22Rv1 (cell line): ENCODE results near the gene RUBCNL.

Experiments
- ZFX ChIP-seq: fragments of 450-650 bp; IDR thresholded peaks from 2 replicates; pipeline ENCODE4 v1.6.1; 2017; ENCODE audit warnings: antibody characterized with exemption, borderline replicate concordance
- TF ChIP-seq, protein P1 (sequence below): fragments of 450-650 bp; IDR thresholded peaks from 2 replicates; pipeline ENCODE4 v1.5.1; 2017; ENCODE audit warnings: mild to moderate bottlenecking

GRCh38 chr13:46382224-46382623, 4.8 kb downstream of the RUBCNL start:
- TF ChIP-seq, protein P1, sequence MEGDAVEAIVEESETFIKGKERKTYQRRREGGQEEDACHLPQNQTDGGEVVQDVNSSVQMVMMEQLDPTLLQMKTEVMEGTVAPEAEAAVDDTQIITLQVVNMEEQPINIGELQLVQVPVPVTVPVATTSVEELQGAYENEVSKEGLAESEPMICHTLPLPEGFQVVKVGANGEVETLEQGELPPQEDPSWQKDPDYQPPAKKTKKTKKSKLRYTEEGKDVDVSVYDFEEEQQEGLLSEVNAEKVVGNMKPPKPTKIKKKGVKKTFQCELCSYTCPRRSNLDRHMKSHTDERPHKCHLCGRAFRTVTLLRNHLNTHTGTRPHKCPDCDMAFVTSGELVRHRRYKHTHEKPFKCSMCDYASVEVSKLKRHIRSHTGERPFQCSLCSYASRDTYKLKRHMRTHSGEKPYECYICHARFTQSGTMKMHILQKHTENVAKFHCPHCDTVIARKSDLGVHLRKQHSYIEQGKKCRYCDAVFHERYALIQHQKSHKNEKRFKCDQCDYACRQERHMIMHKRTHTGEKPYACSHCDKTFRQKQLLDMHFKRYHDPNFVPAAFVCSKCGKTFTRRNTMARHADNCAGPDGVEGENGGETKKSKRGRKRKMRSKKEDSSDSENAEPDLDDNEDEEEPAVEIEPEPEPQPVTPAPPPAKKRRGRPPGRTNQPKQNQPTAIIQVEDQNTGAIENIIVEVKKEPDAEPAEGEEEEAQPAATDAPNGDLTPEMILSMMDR = no peak
- no peak for TF ChIP-seq ZFX
